BLaER1 treated with 17β-estradiol and CSF1 and Interleukin-3, amounts not matched to agents 10 nM and 100 nM (cell line): Measurements from ENCODE around the gene GRHL3.
A peak's percentile ranks its signal among the peaks of the same experiment; 100 is the strongest.
"Not testable (repeated sequence)": the region's sequence is repeated elsewhere in the genome, so short reads cannot be mapped to it uniquely, and the experiment has no call there.

ENCODE experiments used
- H3K27ac ChIP-seq, 11 experiments: shearing (Covaris generic); formaldehyde crosslinking; 2 replicates each; pipeline ENCODE4 v1.8.1; 2022
- H3K27me3 ChIP-seq, 11 experiments: shearing (Covaris generic); formaldehyde crosslinking; 2 replicates each; pipeline ENCODE4 v1.8.1; 2022
- H3K36me3 ChIP-seq, 11 experiments: shearing (Covaris generic); formaldehyde crosslinking; 2 replicates each; pipeline ENCODE4 v1.8.1; 2022
- H3K4me1 ChIP-seq, 10 experiments: shearing (Covaris generic); formaldehyde crosslinking; 2 replicates each; pipeline ENCODE4 v1.8.1; 2022
- H3K4me2 ChIP-seq, 11 experiments: shearing (Covaris generic); formaldehyde crosslinking; 2 replicates each; pipeline ENCODE4 v1.8.1; 2022
- H3K4me3 ChIP-seq, 10 experiments: shearing (Covaris generic); formaldehyde crosslinking; 2 replicates each; pipeline ENCODE4 v1.8.1; 2022
- H3K9ac ChIP-seq, 11 experiments: shearing (Covaris generic); formaldehyde crosslinking; 2 replicates each; pipeline ENCODE4 v1.8.1; 2022
- H3K9me3 ChIP-seq, 11 experiments: shearing (Covaris generic); formaldehyde crosslinking; replicated peaks in 1 of 11; 2 replicates each; pipeline ENCODE4 v1.8.1; 2022
- H4K20me1 ChIP-seq, 11 experiments: shearing (Covaris generic); formaldehyde crosslinking; 2 replicates each; pipeline ENCODE4 v1.8.1; 2022
- Cebpa-rat ChIP-seq, 11 experiments: shearing (Covaris generic); IDR thresholded peaks; 2 replicates each; pipeline ENCODE4 v1.8.1; 2022

The GRHL3 gene

GRCh38 chr1:24281591-24281990 is 37.6 kb upstream of the GRHL3 start:
- Histone ChIP-seq H3K9me3 (no peaks in the 10 kb centered on the region), H3K27me3 (0 out of 22 replicates have a peak, but pooled peaks cover 0 to 6% (median 0%) of the 10 kb centered on the region in 11 experiments), H4K20me1 (no peaks in the 10 kb centered on the region), H3K4me1 (peaks cover 0 to 9% (median 0%) of the 10 kb centered on the region in 10 experiments; a peak in 6 of 20 replicates), H3K4me2 (no peak overlapping the region), H3K9ac (no peak overlapping the region), H3K36me3 (no peaks in the 10 kb centered on the region), H3K27ac (no peak overlapping the region), H3K4me3 (no peak overlapping the region)
- no peak for TF ChIP-seq Cebpa-rat (IDR thresholded peaks at IDR 0.05)

GRCh38 chr1:24282491-24282890 is 36.7 kb upstream of the GRHL3 start:
- Histone ChIP-seq H3K27me3 (peaks cover 0 to 12% (median 0%) of the 10 kb centered on the region in 11 experiments; a peak in 2 of 22 replicates), H3K9me3 (no peaks in the 10 kb centered on the region), H3K27ac (no peak overlapping the region), H3K36me3 (no peaks in the 10 kb centered on the region), H3K4me3 (no peak overlapping the region), H3K4me2 (no peak overlapping the region), H4K20me1 (no peaks in the 10 kb centered on the region), H3K4me1 (peaks cover 0 to 4% (median 0%) of the 10 kb centered on the region in 10 experiments; a peak in 5 of 20 replicates), H3K9ac (no peak overlapping the region)
- TF ChIP-seq Cebpa-rat (IDR thresholded peaks at IDR 0.05) = no peak

- Histone ChIP-seq H3K4me3 (no peak overlapping the region), H3K27ac (no peak overlapping the region), H3K9ac (no peak overlapping the region), H3K4me2 (no peak overlapping the region), H3K27me3 (peaks cover 0 to 12% (median 0%) of the 10 kb centered on the region in 11 experiments; a peak in 3 of 22 replicates), H3K4me1 (0 out of 20 replicates have a peak, but pooled peaks cover 0 to under 1% (median 0%) of the 10 kb centered on the region in 10 experiments), H3K9me3 (no peaks in the 10 kb centered on the region), H3K36me3 (no peaks in the 10 kb centered on the region), H4K20me1 (no peaks in the 10 kb centered on the region)
- TF ChIP-seq Cebpa-rat (IDR thresholded peaks at IDR 0.05) = no peak
These were observed 35.6 kb upstream of the GRHL3 start for GRCh38 chr1:24283326-24284155.

- H4K20me1 ChIP-seq = 0 out of 22 replicates have a peak, but pooled peaks cover 0 to 1% (median 0%) of the 10 kb centered on the region in 11 experiments
- no peak overlapping the region for H3K27ac ChIP-seq
- H3K9ac ChIP-seq = no peak overlapping the region
- TF ChIP-seq Cebpa-rat (IDR thresholded peaks at IDR 0.05) = no peak
- no peak overlapping the region for H3K4me3 ChIP-seq
- H3K27me3 ChIP-seq = peaks cover 0 to 16% (median 0%) of the 10 kb centered on the region in 11 experiments; a peak in 6 of 22 replicates
- H3K4me2 ChIP-seq = no peak overlapping the region
- peaks cover 0 to 6% (median 4%) of the 10 kb centered on the region in 10 experiments; a peak in 16 of 20 replicates for H3K4me1 ChIP-seq
- no peaks in the 10 kb centered on the region for H3K9me3 ChIP-seq
- H3K36me3 ChIP-seq = no peaks in the 10 kb centered on the region
These were observed 35.0 kb upstream of the GRHL3 start for GRCh38 chr1:24284156-24284471.

GRCh38 chr1:24285231-24285630 is 33.9 kb upstream of the GRHL3 start:
- no peak for TF ChIP-seq Cebpa-rat (IDR thresholded peaks at IDR 0.05)
- H3K9ac ChIP-seq = no peak overlapping the region
- H3K36me3 ChIP-seq = no peaks in the 10 kb centered on the region
- no peaks in the 10 kb centered on the region for H3K9me3 ChIP-seq
- H3K4me2 ChIP-seq = no peak overlapping the region
- H3K27me3 ChIP-seq = peaks cover 0 to 18% (median 0%) of the 10 kb centered on the region in 11 experiments; a peak in 6 of 22 replicates
- peaks cover 0 to 7% (median 0%) of the 10 kb centered on the region in 11 experiments; a peak in 2 of 22 replicates for H4K20me1 ChIP-seq
- H3K4me1 ChIP-seq = peaks cover 7 to 17% (median 15%) of the 10 kb centered on the region in 10 experiments
- no peak overlapping the region for H3K4me3 ChIP-seq
- H3K27ac ChIP-seq = no peak overlapping the region

GRCh38 chr1:24286246-24287010 is 32.7 kb upstream of the GRHL3 start:
- Histone ChIP-seq H3K4me3 (no peak overlapping the region), H4K20me1 (peaks cover 0 to 7% (median 0%) of the 10 kb centered on the region in 11 experiments; a peak in 2 of 22 replicates), H3K4me2 (no peak overlapping the region), H3K4me1 (peaks cover 13 to 29% (median 27%) of the 10 kb centered on the region in 10 experiments), H3K9ac (no peak overlapping the region), H3K9me3 (no peaks in the 10 kb centered on the region), H3K27ac (no peak overlapping the region), H3K36me3 (no peaks in the 10 kb centered on the region), H3K27me3 (peaks cover 0 to 26% (median 8%) of the 10 kb centered on the region in 11 experiments; a peak in 15 of 22 replicates)
- TF ChIP-seq Cebpa-rat (IDR thresholded peaks at IDR 0.05) = no peak

GRCh38 chr1:24287779-24288178 is 31.4 kb upstream of the GRHL3 start:
- H3K4me1 ChIP-seq = peaks cover 13 to 42% (median 30%) of the 10 kb centered on the region in 10 experiments
- H3K27ac ChIP-seq, H3K9me3 ChIP-seq, H3K4me2 ChIP-seq, H3K36me3 ChIP-seq, H3K4me3 ChIP-seq, H4K20me1 ChIP-seq, H3K9ac ChIP-seq: not testable (repeated sequence)
- peaks cover 0 to 36% (median 20%) of the 10 kb centered on the region in 11 experiments; a peak in 16 of 22 replicates for H3K27me3 ChIP-seq

- Histone ChIP-seq H3K36me3 (no peaks in the 10 kb centered on the region), H3K4me2 (peak overlapping the region in 8 of 11 experiments; percentile 70 to 85 (median 82); a peak in 9 of 22 replicates), H3K9me3 (no peaks in the 10 kb centered on the region), H3K4me1 (peaks cover 13 to 49% (median 31%) of the 10 kb centered on the region in 10 experiments), H3K9ac (no peak overlapping the region), H3K27me3 (peaks cover 0 to 36% (median 20%) of the 10 kb centered on the region in 11 experiments; a peak in 16 of 22 replicates), H3K27ac (no peak overlapping the region), H3K4me3 (no peak overlapping the region), H4K20me1 (peaks cover 0 to 7% (median 0%) of the 10 kb centered on the region in 11 experiments; a peak in 2 of 22 replicates)
- TF ChIP-seq Cebpa-rat (IDR thresholded peaks at IDR 0.05) = no peak
These were observed 30.7 kb upstream of the GRHL3 start for GRCh38 chr1:24288479-24288878.
